Measurements from ENCODE around the gene OR4C5. TPM values are rescaled to one million over a fixed set of nuclear protein-coding genes. Genes with fewer than 3 reads are reported as not detected.
"Not testable (repeated sequence)": the region's sequence is repeated elsewhere in the genome, so short reads cannot be mapped to it uniquely, and the experiment has no call there.

The OR4C5 gene
- total RNA-seq, 2 donors from 2014 or later, result not detected

GRCh38 chr11:48354677-48355076 is 11.6 kb downstream of the OR4C5 start:
- H3K36me3 ChIP-seq (ENCODE audit: control insufficient read depth, insufficient read depth, low read length), result no peaks in the 10 kb centered on the region
- no peak overlapping the region for H3K4me3 ChIP-seq (ENCODE audit: low read length)
- H3K27ac ChIP-seq (ENCODE audit: low read depth, low read length), result no peak overlapping the region
- Mint-ChIP-seq H3K36me3 (ENCODE audit: low read depth) (no peaks in the 10 kb centered on the region), H3K4me3 (no peak overlapping the region), H3K27ac (no peak overlapping the region), H3K9me3 (peaks cover 88% of the 10 kb centered on the region), H3K4me1 (no peaks in the 10 kb centered on the region), H3K27me3 (ENCODE audit: insufficient read depth) (no peaks in the 10 kb centered on the region)
- H3K27me3 ChIP-seq (ENCODE audit: control insufficient read depth, insufficient read depth, low read length, poor library complexity, severe bottlenecking), result no peaks in the 10 kb centered on the region
- no peak for DNase-seq
- no peak overlapping the region for H3K9ac ChIP-seq (ENCODE audit: extremely low read depth, low read length, poor library complexity, severe bottlenecking)
- 80% methylated on average over 1 of the region's 1 CpG for WGBS, 2 experiments (ENCODE audit: insufficient coverage in 1 of 2, insufficient read length in 1 of 2)
- no peaks in the 10 kb centered on the region for H3K4me1 ChIP-seq (ENCODE audit: control insufficient read depth, insufficient read depth, low read length)
- H3K9me3 ChIP-seq (ENCODE audit: control insufficient read depth, low read length), result peaks cover 42% of the 10 kb centered on the region
- TF ChIP-seq, protein P1, sequence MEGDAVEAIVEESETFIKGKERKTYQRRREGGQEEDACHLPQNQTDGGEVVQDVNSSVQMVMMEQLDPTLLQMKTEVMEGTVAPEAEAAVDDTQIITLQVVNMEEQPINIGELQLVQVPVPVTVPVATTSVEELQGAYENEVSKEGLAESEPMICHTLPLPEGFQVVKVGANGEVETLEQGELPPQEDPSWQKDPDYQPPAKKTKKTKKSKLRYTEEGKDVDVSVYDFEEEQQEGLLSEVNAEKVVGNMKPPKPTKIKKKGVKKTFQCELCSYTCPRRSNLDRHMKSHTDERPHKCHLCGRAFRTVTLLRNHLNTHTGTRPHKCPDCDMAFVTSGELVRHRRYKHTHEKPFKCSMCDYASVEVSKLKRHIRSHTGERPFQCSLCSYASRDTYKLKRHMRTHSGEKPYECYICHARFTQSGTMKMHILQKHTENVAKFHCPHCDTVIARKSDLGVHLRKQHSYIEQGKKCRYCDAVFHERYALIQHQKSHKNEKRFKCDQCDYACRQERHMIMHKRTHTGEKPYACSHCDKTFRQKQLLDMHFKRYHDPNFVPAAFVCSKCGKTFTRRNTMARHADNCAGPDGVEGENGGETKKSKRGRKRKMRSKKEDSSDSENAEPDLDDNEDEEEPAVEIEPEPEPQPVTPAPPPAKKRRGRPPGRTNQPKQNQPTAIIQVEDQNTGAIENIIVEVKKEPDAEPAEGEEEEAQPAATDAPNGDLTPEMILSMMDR (conservative IDR thresholded peaks at IDR 0.05), result no peak

DNA sequence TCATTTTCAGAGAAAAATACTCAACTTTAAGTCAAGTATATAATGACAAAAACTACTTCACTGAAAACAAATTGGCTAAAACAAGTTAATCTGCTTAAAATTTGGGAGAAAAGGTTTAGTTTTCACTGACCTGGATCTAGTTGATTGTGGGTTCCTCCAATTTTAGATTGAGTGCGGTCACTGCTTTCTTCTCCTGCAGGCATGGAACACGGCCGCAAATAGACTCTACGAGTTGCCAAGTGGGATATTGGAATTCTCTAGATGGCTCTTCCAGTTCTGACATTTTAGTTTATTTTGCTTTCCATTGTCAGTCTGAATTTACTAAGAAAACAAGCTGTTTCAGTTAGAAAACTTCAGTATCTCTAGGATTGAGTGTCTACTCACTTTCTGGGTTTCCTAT is 12.3 kb downstream of the OR4C5 start:
- peaks cover 88% of the 10 kb centered on the region for H3K9me3 Mint-ChIP-seq
- H3K9me3 ChIP-seq (ENCODE audit: control insufficient read depth, low read length), result peaks cover 40% of the 10 kb centered on the region
- H3K4me1 ChIP-seq (ENCODE audit: control insufficient read depth, insufficient read depth, low read length), result no peaks in the 10 kb centered on the region
- no peak overlapping the region for H3K27ac ChIP-seq (ENCODE audit: low read depth, low read length)
- no peaks in the 10 kb centered on the region for H3K27me3 ChIP-seq (ENCODE audit: control insufficient read depth, insufficient read depth, low read length, poor library complexity, severe bottlenecking)
- H3K4me3 Mint-ChIP-seq, result no peak overlapping the region
- H3K9ac ChIP-seq (ENCODE audit: extremely low read depth, low read length, poor library complexity, severe bottlenecking), result no peak overlapping the region
- no peak overlapping the region for H3K27ac Mint-ChIP-seq
- DNase-seq, result no peak
- H3K4me3 ChIP-seq (ENCODE audit: low read length), result no peak overlapping the region
- H3K36me3 ChIP-seq (ENCODE audit: control insufficient read depth, insufficient read depth, low read length), result no peaks in the 10 kb centered on the region
- WGBS, 2 experiments (ENCODE audit: insufficient coverage in 1 of 2, insufficient read length in 1 of 2), result 97% methylated on average over 4 of the region's 4 CpGs; no CpG with 5 or more reads in 1 of the 2 experiments
- H3K36me3 Mint-ChIP-seq (ENCODE audit: low read depth), result no peaks in the 10 kb centered on the region
- TF ChIP-seq, protein P1 (conservative IDR thresholded peaks at IDR 0.05), result no peak
- H3K4me1 Mint-ChIP-seq, result no peaks in the 10 kb centered on the region
- H3K27me3 Mint-ChIP-seq (ENCODE audit: insufficient read depth), result no peaks in the 10 kb centered on the region

- H3K36me3 ChIP-seq (ENCODE audit: control insufficient read depth, insufficient read depth, low read length); H3K4me3 Mint-ChIP-seq; H3K9ac ChIP-seq (ENCODE audit: extremely low read depth, low read length, poor library complexity, severe bottlenecking); H3K4me3 ChIP-seq (ENCODE audit: low read length); H3K27ac Mint-ChIP-seq; H3K27me3 Mint-ChIP-seq (ENCODE audit: insufficient read depth); H3K27me3 ChIP-seq (ENCODE audit: control insufficient read depth, insufficient read depth, low read length, poor library complexity, severe bottlenecking); H3K4me1 ChIP-seq (ENCODE audit: control insufficient read depth, insufficient read depth, low read length); DNase-seq; H3K4me1 Mint-ChIP-seq; H3K27ac ChIP-seq (ENCODE audit: low read depth, low read length); H3K36me3 Mint-ChIP-seq (ENCODE audit: low read depth): not testable (repeated sequence)
- peaks cover 27% of the 10 kb centered on the region for H3K9me3 ChIP-seq (ENCODE audit: control insufficient read depth, low read length)
- H3K9me3 Mint-ChIP-seq, result peaks cover 85% of the 10 kb centered on the region
- WGBS, 2 experiments (ENCODE audit: insufficient coverage in 1 of 2, insufficient read length in 1 of 2), result 69 to 71% methylated on average over 1 to 5 of the region's 5 CpGs
Measured at GRCh38 chr11:48346286-48346685, 20.0 kb downstream of the OR4C5 start.

DNA sequence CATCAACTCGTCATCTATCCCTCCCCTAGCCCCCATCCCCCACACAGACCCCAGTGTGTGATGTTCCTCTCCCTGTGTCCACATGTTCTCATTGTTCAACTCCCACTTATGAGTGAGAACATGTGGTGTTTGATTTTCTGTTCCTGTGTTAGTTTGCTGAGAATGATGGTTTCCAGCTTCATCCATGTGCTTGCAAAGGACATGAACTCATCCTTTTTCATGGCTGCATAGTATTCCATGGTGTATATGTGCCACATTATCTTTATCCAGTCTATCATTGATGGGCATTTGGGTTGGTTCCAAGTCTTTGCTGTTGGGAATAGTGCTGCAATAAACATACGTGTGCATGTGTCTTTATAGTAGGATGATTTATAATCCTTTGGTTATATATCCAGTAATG is 23.8 kb downstream of the OR4C5 start:
- not testable (repeated sequence) for H3K27me3 Mint-ChIP-seq (ENCODE audit: insufficient read depth); H3K36me3 Mint-ChIP-seq (ENCODE audit: low read depth); H3K27ac ChIP-seq (ENCODE audit: low read depth, low read length); H3K9ac ChIP-seq (ENCODE audit: extremely low read depth, low read length, poor library complexity, severe bottlenecking); H3K4me1 ChIP-seq (ENCODE audit: control insufficient read depth, insufficient read depth, low read length); H3K27ac Mint-ChIP-seq; H3K27me3 ChIP-seq (ENCODE audit: control insufficient read depth, insufficient read depth, low read length, poor library complexity, severe bottlenecking); H3K36me3 ChIP-seq (ENCODE audit: control insufficient read depth, insufficient read depth, low read length); H3K4me1 Mint-ChIP-seq; H3K4me3 Mint-ChIP-seq; H3K4me3 ChIP-seq (ENCODE audit: low read length); DNase-seq
- WGBS, 2 experiments (ENCODE audit: insufficient coverage in 1 of 2, insufficient read length in 1 of 2), result 0 to 53% methylated on average over 1 to 2 of the region's 2 CpGs
- H3K9me3 Mint-ChIP-seq, result peaks cover 84% of the 10 kb centered on the region
- peaks cover 51% of the 10 kb centered on the region for H3K9me3 ChIP-seq (ENCODE audit: control insufficient read depth, low read length)

Measured in endodermal cell (in vitro differentiated cells).